ENCODE results near the gene IPO13. TPM values are rescaled to one million over a fixed set of nuclear protein-coding genes. Genes with fewer than 3 reads are reported as not detected.

IPO13 gene
- total RNA-seq, 1 donor from 2014 or later = 6.2 TPM

GRCh38 chr1:43960798-43961197 lies 14.0 kb downstream of the IPO13 start:
- H3K36me3 ChIP-seq = peaks cover 62 to 79% of the 10 kb centered on the region in 2 donors
- no peaks in the 10 kb centered on the region for H3K4me1 ChIP-seq
- intact Hi-C loops (cut with DNase I) = no loop called here
- no peaks in the 10 kb centered on the region for H3K27me3 ChIP-seq
- H3K4me3 ChIP-seq = no peak overlapping the region
- DNase-seq (ENCODE audit: low spot score in 2 of 2) = no peak
- TF ChIP-seq CTCF (IDR thresholded peaks at IDR 0.05) = no peak
- no peaks in the 10 kb centered on the region for H3K9me3 ChIP-seq
- no peak overlapping the region for H3K27ac ChIP-seq

- TF ChIP-seq CTCF (IDR thresholded peaks at IDR 0.05) = no peak
- intact Hi-C loops (cut with DNase I) = no loop called here
- Histone ChIP-seq H3K9me3 (no peaks in the 10 kb centered on the region), H3K27ac (no peak overlapping the region), H3K27me3 (no peaks in the 10 kb centered on the region), H3K4me1 (no peaks in the 10 kb centered on the region), H3K36me3 (peaks cover 62 to 75% of the 10 kb centered on the region in 2 donors), H3K4me3 (no peak overlapping the region)
- no peak for DNase-seq (ENCODE audit: low spot score in 2 of 2)
Observed at GRCh38 chr1:43961692-43962091, 14.9 kb downstream of the IPO13 start.

GRCh38 chr1:43962324-43962723 lies 15.6 kb downstream of the IPO13 start:
- TF ChIP-seq CTCF (IDR thresholded peaks at IDR 0.05) = no peak
- DNase-seq (ENCODE audit: low spot score in 2 of 2) = no peak
- Histone ChIP-seq H3K9me3 (no peaks in the 10 kb centered on the region), H3K4me1 (no peaks in the 10 kb centered on the region), H3K27ac (no peak overlapping the region), H3K36me3 (peaks cover 56 to 69% of the 10 kb centered on the region in 2 donors), H3K4me3 (no peak overlapping the region), H3K27me3 (no peaks in the 10 kb centered on the region)
- intact Hi-C loops (cut with DNase I) = no loop called here

GRCh38 chr1:43963006-43963405 lies 16.3 kb downstream of the IPO13 start:
- no peak for DNase-seq (ENCODE audit: low spot score in 2 of 2)
- intact Hi-C loops (cut with DNase I) = no loop called here
- H3K9me3 ChIP-seq = no peaks in the 10 kb centered on the region
- no peak overlapping the region for H3K27ac ChIP-seq
- no peaks in the 10 kb centered on the region for H3K4me1 ChIP-seq
- no peak overlapping the region for H3K4me3 ChIP-seq
- no peaks in the 10 kb centered on the region for H3K27me3 ChIP-seq
- H3K36me3 ChIP-seq = peaks cover 49 to 62% of the 10 kb centered on the region in 2 donors
- TF ChIP-seq CTCF (IDR thresholded peaks at IDR 0.05) = no peak

- Histone ChIP-seq H3K27ac (no peak overlapping the region), H3K9me3 (no peaks in the 10 kb centered on the region), H3K4me1 (no peaks in the 10 kb centered on the region), H3K4me3 (no peak overlapping the region), H3K27me3 (no peaks in the 10 kb centered on the region), H3K36me3 (peaks cover 40 to 53% of the 10 kb centered on the region in 2 donors)
- DNase-seq (ENCODE audit: low spot score in 2 of 2) = no peak
- intact Hi-C loops (cut with DNase I) = no loop called here
- no peak for TF ChIP-seq CTCF (IDR thresholded peaks at IDR 0.05)
Observed at GRCh38 chr1:43963890-43964289, 17.1 kb downstream of the IPO13 start.

GRCh38 chr1:43965316-43965715 lies 18.6 kb downstream of the IPO13 start:
- no peak for TF ChIP-seq CTCF (IDR thresholded peaks at IDR 0.05)
- H3K36me3 ChIP-seq = peaks cover 37 to 39% of the 10 kb centered on the region in 2 donors
- no peak overlapping the region for H3K27ac ChIP-seq
- no peaks in the 10 kb centered on the region for H3K9me3 ChIP-seq
- H3K27me3 ChIP-seq = no peaks in the 10 kb centered on the region
- no peak for DNase-seq (ENCODE audit: low spot score in 2 of 2)
- intact Hi-C loops (cut with DNase I) = no loop called here
- H3K4me3 ChIP-seq = no peak overlapping the region
- H3K4me1 ChIP-seq = peaks cover under 1 to 2% of the 10 kb centered on the region in 2 donors

All from ascending aorta (tissue), 2 donors.